HG02884 (cell line): ENCODE results near the gene PCDH9.

Experiments used
- ATAC-seq: cut with Tn5 transposase; IDR thresholded peaks from one replicate; pipeline ENCODE4 v1.9.1; 2021; ENCODE audit warnings: mild to moderate bottlenecking, moderate library complexity; ENCODE audit not compliant: unreplicated experiment

The PCDH9 gene

DNA sequence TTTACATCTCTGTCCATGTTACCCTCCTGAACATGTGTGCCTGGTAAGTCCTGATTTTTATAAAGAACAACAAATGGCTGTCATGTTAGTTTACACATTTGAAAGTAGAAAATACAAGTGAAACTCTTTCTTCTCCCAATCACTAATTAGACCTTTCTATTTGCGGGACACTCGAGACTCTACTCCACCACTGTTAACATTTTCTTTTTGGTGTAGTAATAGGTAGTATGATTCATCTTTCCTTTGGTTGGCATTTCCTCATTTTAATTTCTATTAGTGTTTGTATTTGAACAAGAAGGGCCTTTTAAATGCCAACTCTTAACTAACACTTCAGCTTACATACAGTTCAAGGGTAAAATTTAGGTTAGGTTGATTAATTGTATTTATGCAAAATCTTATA is 371.1 kb downstream of the PCDH9 start:
- ATAC-seq, result no peak

GRCh38 chr13:66858163-66858562 is 372.0 kb downstream of the PCDH9 start:
- ATAC-seq, result no peak

DNA sequence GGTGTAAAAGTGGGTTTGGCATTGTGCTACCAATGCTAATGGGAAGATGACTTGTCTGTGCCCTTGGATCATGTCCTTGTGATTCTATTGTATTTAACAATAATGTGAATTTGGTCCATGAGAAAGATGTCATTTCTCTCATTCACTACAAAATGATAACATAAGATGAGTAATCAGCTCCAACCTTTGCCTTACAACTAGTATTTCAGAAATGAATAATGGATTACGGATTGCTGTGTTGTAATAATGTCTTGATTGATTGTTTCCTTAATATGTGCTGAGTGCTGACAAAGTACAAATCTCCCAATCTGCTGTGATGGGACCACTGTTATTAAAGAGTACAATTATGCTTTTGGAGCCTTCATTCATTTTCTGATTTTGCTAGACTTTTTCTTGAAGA is 375.0 kb downstream of the PCDH9 start:
- ATAC-seq, result no peak

GRCh38 chr13:66853564-66853963 is 376.6 kb downstream of the PCDH9 start:
- ATAC-seq, result no peak

DNA sequence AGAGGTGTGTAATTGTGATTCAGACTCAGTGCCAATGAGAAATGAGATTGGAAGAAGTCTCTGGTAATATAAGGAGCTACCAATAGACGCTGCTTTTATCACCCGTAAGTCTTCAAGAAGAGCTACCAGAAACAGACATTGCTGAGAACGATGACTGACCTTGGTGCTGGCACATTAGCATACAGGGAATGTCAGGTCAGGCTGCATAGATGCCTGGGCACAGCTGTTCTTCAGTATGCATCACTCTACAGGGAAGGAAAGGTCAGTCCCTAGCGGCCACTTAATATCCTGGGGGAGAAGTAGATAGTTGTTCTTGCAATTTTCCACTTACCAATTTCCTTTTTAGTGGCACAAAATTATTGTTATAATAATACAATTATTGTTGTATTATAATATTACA is 380.4 kb downstream of the PCDH9 start:
- ATAC-seq, result no peak

DNA sequence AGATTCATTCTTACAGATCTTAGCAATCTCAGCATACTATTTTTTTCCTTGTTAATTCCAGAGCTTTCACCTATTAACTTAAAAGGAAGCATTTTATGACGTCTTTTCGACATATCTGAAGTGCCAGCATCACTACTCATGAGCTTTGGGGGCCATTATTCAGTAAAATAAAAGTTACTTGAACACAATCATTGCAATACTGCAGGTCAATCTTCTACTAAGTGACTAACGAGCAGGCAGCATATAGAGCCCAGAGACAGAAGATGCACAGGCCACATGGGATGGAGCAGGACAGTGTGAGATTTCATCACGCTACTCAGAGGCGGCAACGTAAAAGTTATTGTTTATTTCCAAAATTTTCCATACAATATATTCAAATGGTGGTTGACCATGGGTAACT is 382.6 kb downstream of the PCDH9 start:
- no peak for ATAC-seq

DNA sequence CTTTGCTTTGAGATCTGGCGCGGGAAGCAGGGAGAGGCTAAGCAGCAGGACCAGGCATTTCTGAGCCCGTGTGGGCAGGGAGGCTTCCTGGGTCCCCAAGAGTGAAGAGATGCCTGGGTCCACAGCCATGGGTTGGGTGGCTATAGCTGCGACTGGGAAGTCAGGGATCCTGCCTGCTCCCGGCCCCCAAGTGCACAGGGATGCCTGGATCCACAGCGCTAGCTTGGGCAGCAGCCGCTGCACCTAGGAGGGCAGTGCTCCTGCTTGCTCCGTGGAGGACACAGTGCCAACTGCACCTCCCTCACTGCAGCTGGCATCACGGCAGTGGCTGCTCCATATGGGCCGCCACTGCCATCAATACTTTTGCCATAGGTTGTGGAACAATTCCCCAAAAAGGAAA is 384.7 kb downstream of the PCDH9 start:
- ATAC-seq, result no peak

DNA sequence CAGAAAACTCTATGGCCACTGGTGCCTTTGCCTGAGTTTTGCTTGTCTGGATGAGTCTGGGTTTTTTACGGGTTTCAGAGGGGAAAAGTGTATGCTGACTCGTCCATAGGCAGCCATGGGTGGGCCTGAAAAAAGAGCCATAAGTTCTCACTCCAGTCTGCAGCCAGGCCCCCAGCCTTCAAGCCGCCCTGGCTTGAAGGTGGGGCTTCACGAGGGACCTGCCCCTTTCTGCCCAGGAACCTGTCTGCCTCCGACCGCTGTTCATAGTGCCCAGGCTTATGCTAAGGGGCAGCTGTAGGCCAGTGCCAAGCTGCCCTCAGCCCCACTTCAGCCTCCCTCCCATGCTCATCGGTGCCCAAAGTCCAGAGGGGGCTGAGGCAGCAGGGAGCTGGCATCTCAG is 385.2 kb downstream of the PCDH9 start:
- no peak for ATAC-seq

DNA sequence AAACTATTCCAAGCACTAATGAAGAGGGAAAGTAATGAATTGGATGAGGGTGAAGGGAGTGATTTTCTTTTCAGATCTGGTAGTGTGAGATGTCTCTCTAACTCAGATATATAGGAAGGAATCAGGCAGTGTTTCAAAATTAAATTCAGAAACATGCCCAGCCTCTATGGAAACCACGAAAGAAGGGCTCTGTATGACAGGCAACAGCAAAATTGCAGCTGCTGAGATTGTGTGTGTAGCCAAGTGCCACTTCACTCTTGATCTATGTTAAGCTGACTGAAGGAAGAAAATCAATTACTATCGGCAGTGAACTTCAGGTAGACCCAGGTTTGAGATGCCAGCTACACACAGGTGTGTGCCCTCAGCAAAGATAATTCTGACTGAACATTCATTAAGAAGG is 387.4 kb downstream of the PCDH9 start:
- ATAC-seq, result no peak

- no peak for ATAC-seq
Observed at GRCh38 chr13:66840621-66841020, 389.5 kb downstream of the PCDH9 start.

- ATAC-seq, result no peak
Observed at GRCh38 chr13:66837246-66837645, 392.9 kb downstream of the PCDH9 start.

DNA sequence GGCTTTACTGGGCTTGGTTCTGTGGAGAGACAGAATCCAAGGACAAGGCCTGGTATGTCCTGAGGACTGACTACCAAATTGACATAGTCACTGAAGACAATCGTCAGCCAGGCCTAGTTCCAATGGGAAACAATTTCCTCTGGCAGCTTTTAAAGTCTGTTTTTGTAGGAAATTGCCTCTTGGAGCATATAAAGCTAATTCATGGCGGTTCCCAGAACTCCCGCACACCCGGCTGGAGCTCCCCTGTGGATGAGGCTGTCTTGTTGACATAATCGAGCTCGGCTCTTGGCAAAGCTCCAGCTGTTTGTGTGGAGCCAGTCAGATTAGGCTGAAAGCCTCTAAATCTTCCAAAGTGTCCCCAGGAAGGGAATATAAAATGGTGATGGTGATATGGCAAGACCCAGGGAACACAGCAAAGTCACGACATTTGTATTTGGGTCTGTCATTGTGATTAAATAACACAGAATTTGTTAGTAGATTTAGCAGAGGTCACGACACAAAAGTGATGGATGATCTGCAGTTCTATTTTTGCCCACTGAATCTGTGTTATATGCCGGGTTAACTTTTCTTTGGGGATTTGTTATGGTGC is 395.0 kb downstream of the PCDH9 start:
- no peak for ATAC-seq

GRCh38 chr13:66830940-66831716 is 399.0 kb downstream of the PCDH9 start:
- no peak for ATAC-seq

DNA sequence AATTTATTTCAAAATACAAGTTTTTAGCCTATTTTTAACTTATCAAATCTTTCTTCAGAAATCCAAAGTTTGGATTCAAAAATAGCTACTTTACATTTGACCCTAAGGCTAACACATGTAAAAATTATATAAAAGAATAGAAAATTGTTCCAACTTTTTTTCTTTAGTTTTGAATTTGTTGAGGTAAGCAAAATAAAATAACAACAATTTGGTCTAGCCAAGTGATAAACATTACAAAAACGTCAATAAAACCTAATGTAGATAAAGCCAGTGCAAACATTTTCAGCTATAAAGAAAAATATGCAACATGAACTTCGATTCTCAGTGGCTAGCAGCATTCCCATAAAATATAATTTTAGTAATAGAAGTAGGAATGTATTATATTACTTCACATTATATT is 400.3 kb downstream of the PCDH9 start:
- ATAC-seq, result no peak

DNA sequence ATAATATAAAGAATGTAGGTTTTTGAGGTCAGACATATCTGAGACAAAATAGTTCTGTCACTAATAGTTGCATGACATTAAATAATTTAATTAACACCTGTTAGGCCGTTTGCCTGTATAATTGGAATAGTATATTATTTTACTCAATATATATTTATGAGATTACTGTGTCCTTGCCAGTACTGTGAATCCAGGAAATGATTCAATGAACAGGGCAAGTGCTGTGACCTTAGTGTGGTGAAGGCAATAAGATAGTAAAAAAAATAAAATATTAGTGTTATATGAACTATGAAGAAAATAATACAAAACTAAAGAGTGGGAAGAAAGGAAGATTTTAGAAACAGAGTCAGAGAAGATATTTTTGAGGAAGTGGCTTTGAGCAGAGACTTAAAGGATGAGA is 403.7 kb downstream of the PCDH9 start:
- no peak for ATAC-seq

DNA sequence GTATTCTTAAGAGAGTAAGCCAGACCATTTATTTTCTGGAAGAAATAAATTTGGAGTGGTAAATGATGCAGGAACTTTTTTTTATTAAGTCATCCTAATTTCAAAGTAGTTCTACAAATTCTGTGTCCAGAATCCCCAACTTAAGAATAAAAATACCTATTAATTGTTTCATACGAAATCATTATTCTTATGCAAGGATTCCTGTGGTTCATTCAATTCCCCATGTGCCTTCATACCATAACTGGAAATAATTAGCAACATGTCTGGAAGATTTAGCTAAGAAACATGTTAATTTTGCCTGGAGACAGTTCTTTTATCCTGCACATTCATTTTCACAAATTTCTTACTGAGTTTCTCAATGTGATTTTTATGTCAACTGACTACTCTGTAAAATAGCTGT is 408.6 kb downstream of the PCDH9 start:
- ATAC-seq, result no peak

DNA sequence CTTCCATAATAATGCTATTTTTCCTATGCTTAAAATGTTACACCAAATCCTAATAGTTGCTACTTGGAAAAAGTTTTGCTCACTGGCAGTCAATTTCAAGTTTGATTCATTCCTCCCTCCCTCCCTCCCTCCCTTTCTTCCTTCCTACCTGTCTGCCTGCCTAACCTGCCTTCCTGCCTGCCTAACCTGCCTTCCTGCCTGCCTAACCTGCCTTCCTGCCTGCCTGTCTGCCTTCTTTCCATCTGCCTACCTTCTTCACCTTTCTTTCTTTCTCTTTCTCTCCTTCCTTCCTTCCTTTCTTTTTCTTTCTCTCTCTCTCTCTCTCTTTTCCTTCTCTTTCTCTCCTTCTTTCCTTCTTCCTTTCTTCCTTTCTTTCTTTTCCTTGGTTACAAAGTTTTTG is 418.7 kb downstream of the PCDH9 start:
- ATAC-seq, result no peak

- ATAC-seq, result no peak
Observed at GRCh38 chr13:66809485-66809884, 420.7 kb downstream of the PCDH9 start.

GRCh38 chr13:66807251-66807650 is 422.9 kb downstream of the PCDH9 start:
- ATAC-seq, result no peak

- ATAC-seq, result no peak
Observed at GRCh38 chr13:66805657-66806056, 424.5 kb downstream of the PCDH9 start.

- no peak for ATAC-seq
Observed at GRCh38 chr13:66803808-66804456, 426.2 kb downstream of the PCDH9 start.
